Measurements from ENCODE around the gene SPATS2. TPM values are rescaled to one million over a fixed set of nuclear protein-coding genes. Genes with fewer than 3 reads are reported as not detected.
A peak's percentile ranks its signal among the peaks of the same experiment; 100 is the strongest.

SPATS2 gene
- total and polyA plus RNA-seq, 10 of the 15 experiments (the other 5 are each of a cell fraction or from before 2014, with no cell fraction given): 9.0 to 54.2 (median 27.5) TPM

DNA sequence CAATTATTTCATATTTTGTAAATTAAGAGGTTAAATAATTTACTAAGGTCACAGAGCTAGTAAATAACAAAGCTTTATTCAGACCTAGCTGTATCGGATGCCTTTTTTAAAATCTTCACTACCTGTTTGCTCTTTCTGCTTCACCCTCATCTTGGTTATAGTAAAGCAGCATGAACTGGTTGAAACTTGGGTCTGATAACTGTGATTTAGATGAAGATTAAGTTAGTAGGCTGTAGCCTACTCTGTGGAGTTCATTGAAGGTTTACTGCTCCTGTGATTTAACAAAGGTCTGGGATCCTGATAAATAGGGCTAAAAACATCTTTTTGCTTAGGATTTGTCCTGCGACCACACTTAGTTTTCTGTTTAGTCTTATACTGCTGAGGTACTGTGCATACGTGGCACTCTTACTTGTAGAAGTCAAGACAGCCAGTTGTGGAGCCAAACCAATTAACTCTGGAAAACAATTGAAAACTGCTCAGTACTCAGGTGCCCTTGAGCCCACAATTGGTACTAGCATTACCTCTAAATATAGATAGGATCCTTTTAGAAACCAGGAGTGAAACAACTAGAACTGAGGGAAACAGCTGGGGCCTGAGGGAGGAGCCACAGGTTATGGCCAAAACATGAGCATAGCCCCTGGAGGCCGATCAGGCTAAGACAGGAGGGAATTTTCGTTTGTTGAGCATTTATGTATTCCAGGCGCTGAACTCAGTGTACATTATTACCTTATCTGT is 2.3 kb downstream of the SPATS2 start (continued):
- TF ChIP-seq CBX3 (IDR thresholded peaks at IDR 0.05; ENCODE audit: borderline replicate concordance, low read depth) (no peak), RAD51 (IDR thresholded peaks at IDR 0.05) (peak; percentile 8; the same call in 1 of the 2 replicates), POLR2A (IDR thresholded peaks at IDR 0.05; ENCODE audit: low read depth, low read length) (no peak), HCFC1 (IDR thresholded peaks at IDR 0.05; ENCODE audit: low read length) (no peak), KAT2A (conservative IDR thresholded peaks at IDR 0.05; ENCODE audit: control insufficient read depth, low read depth, low read length) (no peak)

GRCh38 chr12:49370539-49370938 is 3.3 kb downstream of the SPATS2 start:
- no peak overlapping the region for H2AFZ ChIP-seq (ENCODE audit: control insufficient read depth, low read depth, low read length)
- H3K9ac ChIP-seq (ENCODE audit: control insufficient read depth, insufficient read depth, low read length): no peak overlapping the region
- H4K20me1 ChIP-seq (ENCODE audit: control insufficient read depth, insufficient read depth): no peaks in the 10 kb centered on the region
- H3K36me3 ChIP-seq (ENCODE audit: control insufficient read depth in 2 of 2, insufficient read depth in 2 of 2, low read length in 1 of 2): peaks cover 0 to 5% of the 10 kb centered on the region in 2 experiments; a peak in 2 of 4 replicates
- RAD21 ChIA-PET (ENCODE audit: unreplicated experiment): interaction anchor here (1.4 to 5.5 kb wide), 5 partner anchors 12 to 142 kb away, joined by 3 to 33 read pairs (median 11); no protein-coding TSS in a partner anchor
- peak overlapping the region; percentile 89 for H3K4me3 ChIP-seq
- no peaks in the 10 kb centered on the region for H3K27me3 ChIP-seq (replicated peaks in 1 of 2; ENCODE audit: control insufficient read depth in 2 of 2, insufficient read depth in 2 of 2, low read length in 1 of 2)
- peak overlapping the region; percentile 97 for H3K27ac ChIP-seq (ENCODE audit: control insufficient read depth, insufficient read depth)
- CTCF ChIA-PET: interaction anchor here (0.8 to 18.7 kb wide), 8 partner anchors 8 to 144 kb away, joined by 3 to 712 read pairs (median 5); no protein-coding TSS in a partner anchor
- in situ Hi-C loops (cut with MboI) (no loop called here), intact Hi-C loops (cut with micrococcal nuclease; ENCODE audit: unreplicated experiment) (loop anchor here (1.0 kb wide), 1 partner anchor 57 kb away; no protein-coding TSS in a partner anchor)
- WGBS (ENCODE audit: insufficient coverage, insufficient replicate concordance, low lambda C conversion rate, missing lambda C conversion rate): 93% methylated on average over 6 of the region's 6 CpGs
- FAIRE-seq: no peak
- no peaks in the 10 kb centered on the region for H3K9me3 ChIP-seq (replicated peaks; ENCODE audit: control insufficient read depth, insufficient read depth, low read length)
- SMC1A ChIA-PET (ENCODE audit: uncharacterized antibody, unreplicated experiment): interaction anchor here (0.7 to 25.7 kb wide), 9 partner anchors 12 to 143 kb away, joined by 3 to 740 read pairs (median 5); no protein-coding TSS in a partner anchor
- no peak for ATAC-seq
- DNase-seq (ENCODE audit: low read depth, low spot score): no peak
- POLR2A ChIA-PET: interaction anchor here (0.9 to 2.3 kb wide), 6 partner anchors 58 to 333 kb away, joined by 3 to 8 read pairs (median 4); no protein-coding TSS in a partner anchor
- peak overlapping the region; percentile 97 for H3K4me2 ChIP-seq (ENCODE audit: control insufficient read depth, insufficient read depth)
- 0 out of 2 replicates have a peak, but pooled peaks have one; percentile 59 for TF ChIP-seq WRNIP1 (IDR thresholded peaks at IDR 0.05; ENCODE audit: borderline replicate concordance, low read depth, low read length)
- TF ChIP-seq, protein P1, sequence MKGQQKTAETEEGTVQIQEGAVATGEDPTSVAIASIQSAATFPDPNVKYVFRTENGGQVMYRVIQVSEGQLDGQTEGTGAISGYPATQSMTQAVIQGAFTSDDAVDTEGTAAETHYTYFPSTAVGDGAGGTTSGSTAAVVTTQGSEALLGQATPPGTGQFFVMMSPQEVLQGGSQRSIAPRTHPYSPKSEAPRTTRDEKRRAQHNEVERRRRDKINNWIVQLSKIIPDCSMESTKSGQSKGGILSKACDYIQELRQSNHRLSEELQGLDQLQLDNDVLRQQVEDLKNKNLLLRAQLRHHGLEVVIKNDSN (IDR thresholded peaks at IDR 0.05; ENCODE audit: borderline replicate concordance, extremely low read length, insufficient read depth, low read depth, low read length): no peak
- TF ChIP-seq, protein P2, sequence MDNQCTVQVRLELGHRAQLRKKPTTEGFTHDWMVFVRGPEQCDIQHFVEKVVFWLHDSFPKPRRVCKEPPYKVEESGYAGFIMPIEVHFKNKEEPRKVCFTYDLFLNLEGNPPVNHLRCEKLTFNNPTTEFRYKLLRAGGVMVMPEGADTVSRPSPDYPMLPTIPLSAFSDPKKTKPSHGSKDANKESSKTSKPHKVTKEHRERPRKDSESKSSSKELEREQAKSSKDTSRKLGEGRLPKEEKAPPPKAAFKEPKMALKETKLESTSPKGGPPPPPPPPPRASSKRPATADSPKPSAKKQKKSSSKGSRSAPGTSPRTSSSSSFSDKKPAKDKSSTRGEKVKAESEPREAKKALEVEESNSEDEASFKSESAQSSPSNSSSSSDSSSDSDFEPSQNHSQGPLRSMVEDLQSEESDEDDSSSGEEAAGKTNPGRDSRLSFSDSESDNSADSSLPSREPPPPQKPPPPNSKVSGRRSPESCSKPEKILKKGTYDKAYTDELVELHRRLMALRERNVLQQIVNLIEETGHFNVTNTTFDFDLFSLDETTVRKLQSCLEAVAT (IDR thresholded peaks at IDR 0.05): peak; percentile 14; the same call in 1 of the 2 replicates
- no peak for TF ChIP-seq ZNF24 (IDR thresholded peaks at IDR 0.05)
- H3K79me2 ChIP-seq (ENCODE audit: control insufficient read depth, insufficient read depth, low read length): peaks cover 92% of the 10 kb centered on the region
- H3K4me1 ChIP-seq (ENCODE audit: control insufficient read depth, insufficient read depth, low read length): peaks cover 16% of the 10 kb centered on the region
- no TSS peak for BruUV-seq (replicated peaks)
